ENCODE data around the gene ABCA1.
"Not testable (repeated sequence)": the region's sequence is repeated elsewhere in the genome, so short reads cannot be mapped to it uniquely, and the experiment has no call there.

Gene ABCA1

DNA sequence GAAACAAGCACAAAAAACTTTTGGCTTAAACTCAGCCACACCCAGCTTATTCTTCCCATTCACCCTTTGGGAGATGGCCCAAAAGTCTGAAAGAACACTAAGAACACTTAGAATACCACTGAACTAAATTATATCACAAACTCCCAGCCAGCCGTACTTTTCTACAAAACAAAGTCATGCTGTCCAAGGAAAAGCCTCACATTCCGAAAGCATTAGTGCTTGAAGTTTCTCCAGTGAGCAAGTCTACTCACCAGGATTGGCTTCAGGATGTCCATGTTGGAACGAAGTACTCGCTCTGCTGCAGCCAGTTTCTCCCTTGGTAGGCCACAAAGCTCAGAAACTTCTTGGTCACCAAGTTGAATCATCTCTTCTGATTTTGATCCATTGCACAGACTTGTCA, 69.7 kb downstream of the ABCA1 start:
- in situ Hi-C loops (cut with MboI; ENCODE audit: low sequenced_read_pairs, unreplicated experiment), result loop anchor here (25.0 kb wide), 1 partner anchor 554 kb away; no protein-coding TSS in a partner anchor

DNA sequence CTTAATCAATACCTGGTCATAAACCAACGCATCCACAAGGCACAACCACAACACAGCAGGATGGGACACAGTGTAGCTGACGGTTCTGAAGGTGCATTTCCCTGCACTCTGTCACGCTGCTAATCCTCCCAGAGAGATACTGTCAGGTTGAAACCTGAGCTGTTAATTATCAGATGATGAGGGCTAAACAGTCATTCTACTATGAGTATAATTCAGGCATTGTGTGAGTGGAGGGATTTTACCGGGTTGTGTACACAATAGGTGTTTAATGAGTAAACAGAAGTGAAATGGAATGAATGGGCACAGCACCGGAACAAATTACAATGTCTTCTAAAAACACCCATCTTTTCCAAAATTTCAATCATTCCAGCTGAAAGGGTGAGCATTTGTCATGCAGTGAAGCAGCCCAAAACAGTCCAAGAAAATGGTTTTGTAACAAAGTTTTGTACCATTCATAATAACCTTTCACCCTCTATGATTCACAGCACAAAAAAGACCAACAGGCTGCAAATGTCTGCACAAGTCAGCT, 71.5 kb downstream of the ABCA1 start:
- TF ChIP-seq, protein P1, sequence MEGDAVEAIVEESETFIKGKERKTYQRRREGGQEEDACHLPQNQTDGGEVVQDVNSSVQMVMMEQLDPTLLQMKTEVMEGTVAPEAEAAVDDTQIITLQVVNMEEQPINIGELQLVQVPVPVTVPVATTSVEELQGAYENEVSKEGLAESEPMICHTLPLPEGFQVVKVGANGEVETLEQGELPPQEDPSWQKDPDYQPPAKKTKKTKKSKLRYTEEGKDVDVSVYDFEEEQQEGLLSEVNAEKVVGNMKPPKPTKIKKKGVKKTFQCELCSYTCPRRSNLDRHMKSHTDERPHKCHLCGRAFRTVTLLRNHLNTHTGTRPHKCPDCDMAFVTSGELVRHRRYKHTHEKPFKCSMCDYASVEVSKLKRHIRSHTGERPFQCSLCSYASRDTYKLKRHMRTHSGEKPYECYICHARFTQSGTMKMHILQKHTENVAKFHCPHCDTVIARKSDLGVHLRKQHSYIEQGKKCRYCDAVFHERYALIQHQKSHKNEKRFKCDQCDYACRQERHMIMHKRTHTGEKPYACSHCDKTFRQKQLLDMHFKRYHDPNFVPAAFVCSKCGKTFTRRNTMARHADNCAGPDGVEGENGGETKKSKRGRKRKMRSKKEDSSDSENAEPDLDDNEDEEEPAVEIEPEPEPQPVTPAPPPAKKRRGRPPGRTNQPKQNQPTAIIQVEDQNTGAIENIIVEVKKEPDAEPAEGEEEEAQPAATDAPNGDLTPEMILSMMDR (IDR thresholded peaks at IDR 0.05; ENCODE audit: borderline replicate concordance, control extremely low read depth, extremely low read depth, insufficient read depth, missing control alignments), result no peak
- no peak for DNase-seq (ENCODE audit: low spot score)
- in situ Hi-C loops (cut with MboI; ENCODE audit: low sequenced_read_pairs, unreplicated experiment), result loop anchor here (25.0 kb wide), 1 partner anchor 556 kb away; no protein-coding TSS in a partner anchor

More for the DNA sequence above, 69.7 kb downstream of the ABCA1 start:
- DNase-seq (ENCODE audit: low spot score), result no peak
- TF ChIP-seq, protein P1 (IDR thresholded peaks at IDR 0.05; ENCODE audit: borderline replicate concordance, control extremely low read depth, extremely low read depth, insufficient read depth, missing control alignments), result no peak

DNA sequence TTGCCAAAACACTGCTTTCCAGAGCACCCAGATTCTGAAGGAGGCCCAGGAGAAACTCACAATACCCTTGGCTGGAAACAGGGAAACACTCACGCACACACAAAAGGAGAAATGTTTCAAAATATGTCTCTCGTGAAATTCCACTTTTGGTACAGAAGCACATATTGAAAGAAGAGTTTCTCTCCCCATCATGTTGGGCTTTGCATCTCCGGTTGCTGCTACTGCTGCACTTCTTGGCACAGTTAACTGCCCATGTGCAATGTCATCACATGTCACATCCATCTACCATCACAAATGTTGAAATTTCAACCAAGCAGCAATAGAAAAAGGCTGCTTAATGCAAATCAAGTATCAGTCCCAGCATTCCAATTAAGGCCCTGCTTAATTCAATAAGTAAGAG, 72.1 kb downstream of the ABCA1 start:
- in situ Hi-C loops (cut with MboI; ENCODE audit: low sequenced_read_pairs, unreplicated experiment), result loop anchor here (25.0 kb wide), 1 partner anchor 556 kb away; no protein-coding TSS in a partner anchor

DNA sequence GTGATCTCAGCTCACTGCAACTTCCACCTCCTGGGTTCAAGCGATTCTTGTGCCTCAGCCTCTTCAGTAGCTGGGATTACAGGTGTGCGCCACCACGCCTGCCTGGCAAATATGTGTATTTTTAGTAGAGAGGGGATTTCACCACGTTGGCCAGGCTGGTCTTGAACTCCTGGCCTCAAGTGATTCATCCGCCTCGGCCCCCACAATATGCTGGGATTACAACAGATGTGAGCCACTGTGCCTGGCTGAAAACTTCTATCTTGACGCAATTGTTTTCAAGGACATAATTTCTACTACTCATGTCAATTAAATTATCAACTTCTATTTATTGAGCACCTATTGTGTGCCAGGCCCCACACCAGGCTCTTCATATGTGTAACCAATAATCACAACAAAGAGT, 72.7 kb downstream of the ABCA1 start:
- in situ Hi-C loops (cut with MboI; ENCODE audit: low sequenced_read_pairs, unreplicated experiment), result loop anchor here (25.0 kb wide), 1 partner anchor 557 kb away; no protein-coding TSS in a partner anchor
- not testable (repeated sequence) for DNase-seq (ENCODE audit: low spot score)

More for the DNA sequence above, 72.1 kb downstream of the ABCA1 start:
- no peak for DNase-seq (ENCODE audit: low spot score)
- TF ChIP-seq, protein P1 (IDR thresholded peaks at IDR 0.05; ENCODE audit: borderline replicate concordance, control extremely low read depth, extremely low read depth, insufficient read depth, missing control alignments), result no peak

DNA sequence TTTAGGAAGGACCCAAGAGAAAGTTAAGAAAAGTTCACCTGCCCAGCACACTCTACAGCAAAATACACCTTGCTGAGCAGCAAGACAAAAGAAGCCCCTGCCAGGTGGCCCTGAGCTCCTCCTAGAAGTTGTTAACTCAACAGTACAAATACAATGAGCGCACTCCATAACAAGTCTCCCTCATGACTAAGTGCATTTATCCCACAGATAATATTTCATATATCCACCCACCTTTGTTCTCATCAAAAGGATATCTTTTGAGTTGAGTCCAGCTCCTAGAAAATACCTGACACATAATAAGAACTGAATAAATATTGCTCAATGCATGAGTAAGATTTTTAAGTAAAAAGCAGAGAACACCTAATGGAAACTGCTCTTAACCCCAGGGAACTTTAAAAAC, 73.3 kb downstream of the ABCA1 start:
- TF ChIP-seq, protein P1 (IDR thresholded peaks at IDR 0.05; ENCODE audit: borderline replicate concordance, control extremely low read depth, extremely low read depth, insufficient read depth, missing control alignments), result no peak
- in situ Hi-C loops (cut with MboI; ENCODE audit: low sequenced_read_pairs, unreplicated experiment), result loop anchor here (25.0 kb wide), 1 partner anchor 558 kb away; no protein-coding TSS in a partner anchor
- no peak for DNase-seq (ENCODE audit: low spot score)

DNA sequence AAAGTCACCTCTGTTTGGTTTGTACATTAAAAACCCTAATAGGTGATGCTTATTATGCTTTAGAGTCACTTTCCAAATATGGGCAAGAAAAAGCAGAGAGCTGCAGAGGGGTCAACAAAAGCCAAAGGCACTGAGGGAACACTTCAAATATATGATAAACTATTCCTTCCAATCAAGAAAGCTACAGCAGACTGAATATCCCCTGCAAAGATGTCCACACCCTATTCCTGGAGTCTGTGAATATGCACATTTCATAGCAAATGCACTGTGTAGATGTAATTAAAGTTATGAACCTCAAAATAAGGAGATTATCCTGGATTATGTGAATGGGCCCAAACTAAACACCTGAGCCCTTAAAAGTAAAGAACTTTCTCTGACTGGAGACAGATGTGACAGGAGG, 74.3 kb downstream of the ABCA1 start:
- in situ Hi-C loops (cut with MboI; ENCODE audit: low sequenced_read_pairs, unreplicated experiment), result loop anchor here (25.0 kb wide), 1 partner anchor 559 kb away; no protein-coding TSS in a partner anchor
- TF ChIP-seq, protein P1 (IDR thresholded peaks at IDR 0.05; ENCODE audit: borderline replicate concordance, control extremely low read depth, extremely low read depth, insufficient read depth, missing control alignments), result no peak
- DNase-seq (ENCODE audit: low spot score), result no peak

DNA sequence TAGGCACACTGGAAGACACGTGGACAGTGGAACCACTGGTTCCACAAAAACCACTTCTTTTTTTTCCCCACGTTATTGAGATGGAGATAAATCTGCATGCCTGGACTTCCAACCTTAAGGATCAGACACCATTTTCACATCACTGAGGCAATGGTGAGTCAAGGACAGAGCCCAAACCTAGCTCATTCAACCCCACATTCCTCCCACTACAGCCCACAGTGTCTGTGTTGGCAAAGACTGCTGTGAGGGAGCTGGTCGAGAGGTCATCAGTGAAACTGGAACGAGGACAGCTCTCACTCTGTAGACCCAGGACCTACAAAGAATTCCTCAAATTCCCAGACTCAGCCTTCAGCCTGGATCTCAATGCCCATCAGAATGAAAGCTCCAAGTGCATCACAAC, 74.8 kb downstream of the ABCA1 start:
- DNase-seq (ENCODE audit: low spot score), result no peak
- in situ Hi-C loops (cut with MboI; ENCODE audit: low sequenced_read_pairs, unreplicated experiment), result loop anchor here (25.0 kb wide), 1 partner anchor 559 kb away; no protein-coding TSS in a partner anchor
- TF ChIP-seq, protein P1 (IDR thresholded peaks at IDR 0.05; ENCODE audit: borderline replicate concordance, control extremely low read depth, extremely low read depth, insufficient read depth, missing control alignments), result no peak
